Neural progenitor cell (in vitro differentiated cells): ENCODE measurements around the gene FITM1.

Experiments
- CTCF ChIP-seq: fragments of 200-600 bp; sonication (generic); IDR thresholded peaks from 2 replicates; pipeline ENCODE4 v1.5.1; 2017; ENCODE audit warnings: antibody characterized with exemption, mild to moderate bottlenecking
- EZH2 ChIP-seq: fragments of 200-600 bp; sonication (generic); IDR thresholded peaks from 2 replicates; pipeline ENCODE4 v1.6.1; 2017; ENCODE audit warnings: antibody characterized with exemption, mild to moderate bottlenecking, moderate library complexity
- EZH2phosphoT487 ChIP-seq: fragments of 200-600 bp; sonication (generic); IDR thresholded peaks from 2 replicates; pipeline ENCODE4 v1.6.1; 2017; ENCODE audit warnings: antibody characterized with exemption

- TF ChIP-seq CTCF (no peak), EZH2 (no peak), EZH2phosphoT487 (no peak)
Observed at GRCh38 chr14:24172261-24172860, 41.9 kb downstream of the FITM1 start.
